A549 (cell line): ENCODE measurements around the gene PTPRN2.
"Not testable (repeated sequence)": the region's sequence is repeated elsewhere in the genome, so short reads cannot be mapped to it uniquely, and the experiment has no call there.

Source experiments
- EHF ChIP-seq: fragments of 250-450 bp; sonication (Bioruptor Pico); IDR thresholded peaks from 2 replicates; pipeline ENCODE4 v1.5.0; 2020; ENCODE audit warnings: mild to moderate bottlenecking
- MAZ ChIP-seq: fragments of 150-350 bp; IDR thresholded peaks from 2 replicates; pipeline ENCODE4 v1.6.1; 2014; ENCODE audit warnings: antibody characterized with exemption, low read depth, low read length, borderline replicate concordance
- PHF8 ChIP-seq: fragments of 200-600 bp; sonication (generic); IDR thresholded peaks from 2 replicates; pipeline ENCODE4 v1.6.1; 2016; ENCODE audit warnings: low read depth, mild to moderate bottlenecking, antibody characterized with exemption, moderate library complexity, borderline replicate concordance

GRCh38 chr7:157701395-157702180 lies 886.0 kb downstream of the PTPRN2 start:
- not testable (repeated sequence) for TF ChIP-seq PHF8; EHF (CRISPR knock-in tag); MAZ
